Hepatocyte (in vitro differentiated cells): Measurements from ENCODE around the gene MYH16. TPM values are rescaled to one million over a fixed set of nuclear protein-coding genes. Genes with fewer than 3 reads are reported as not detected.

Source experiments
- DNase-seq: peaks from one replicate; pipeline ENCODE4 v3.0.0-alpha.2; 2016; ENCODE audit warnings: low spot score
- H2AFZ ChIP-seq: fragments of 200-600 bp; sonication (generic); 2 replicates; pipeline ENCODE4 v1.6.0; 2016; ENCODE audit warnings: antibody characterized with exemption, mild to moderate bottlenecking
- H3K27ac ChIP-seq: fragments of 200-600 bp; sonication (generic); 2 replicates; pipeline ENCODE4 v1.5.1; 2016; ENCODE audit warnings: mild to moderate bottlenecking
- H3K27me3 ChIP-seq: fragments of 200-600 bp; sonication (generic); 2 replicates; pipeline ENCODE4 v1.6.1; 2016
- H3K36me3 ChIP-seq: fragments of 200-600 bp; sonication (generic); replicated peaks from 2 replicates; pipeline ENCODE4 v1.5.1; 2016; ENCODE audit warnings: low read depth; ENCODE audit not compliant: insufficient read depth
- H3K4me1 ChIP-seq: fragments of 200-600 bp; sonication (generic); 2 replicates; pipeline ENCODE4 v1.5.1; 2016; ENCODE audit warnings: mild to moderate bottlenecking, moderate library complexity; ENCODE audit not compliant: insufficient read depth
- H3K4me2 ChIP-seq: fragments of 200-600 bp; sonication (generic); 2 replicates; pipeline ENCODE4 v1.6.0; 2016
- H3K4me3 ChIP-seq: fragments of 200-600 bp; sonication (generic); 2 replicates; pipeline ENCODE4 v1.5.1; 2016; ENCODE audit warnings: mild to moderate bottlenecking
- H3K79me2 ChIP-seq: fragments of 200-600 bp; sonication (generic); 2 replicates; pipeline ENCODE4 v1.6.0; 2017; ENCODE audit warnings: mild to moderate bottlenecking
- H3K9me2 ChIP-seq: fragments of 200-600 bp; sonication (generic); replicated peaks from 2 replicates; pipeline ENCODE4 v1.6.0; 2017; ENCODE audit warnings: mild to moderate bottlenecking; ENCODE audit not compliant: insufficient read depth
- H3K9me3 ChIP-seq: fragments of 200-600 bp; sonication (generic); 2 replicates; pipeline ENCODE4 v1.5.1; 2016; ENCODE audit warnings: low read depth, mild to moderate bottlenecking
- H4K20me1 ChIP-seq: fragments of 200-600 bp; sonication (generic); 2 replicates; pipeline ENCODE4 v1.6.0; 2016; ENCODE audit warnings: mild to moderate bottlenecking; ENCODE audit not compliant: insufficient read depth, poor library complexity, severe bottlenecking
- CTCF ChIP-seq: fragments of 200-600 bp; sonication (generic); IDR thresholded peaks from 2 replicates; pipeline ENCODE4 v1.5.1; 2016; ENCODE audit warnings: antibody characterized with exemption, mild to moderate bottlenecking; ENCODE audit not compliant: poor library complexity
- EZH2 ChIP-seq: fragments of 200-600 bp; sonication (generic); IDR thresholded peaks from 2 replicates; pipeline ENCODE4 v1.6.1; 2016; ENCODE audit warnings: antibody characterized with exemption, mild to moderate bottlenecking, borderline replicate concordance
- EZH2phosphoT487 ChIP-seq: fragments of 200-600 bp; sonication (generic); IDR thresholded peaks from one replicate; pipeline ENCODE4 v1.6.1; 2018; ENCODE audit warnings: antibody characterized with exemption, mild to moderate bottlenecking, low read depth, moderate library complexity; ENCODE audit not compliant: unreplicated experiment, severe bottlenecking
- whole genome bisulfite sequencing: methylation state at CpG from one replicate; pipeline ENCODE4 v1.1.6; 2016; ENCODE audit warnings: low lambda C conversion rate; ENCODE audit errors: missing lambda C conversion rate; 5-methylcytosine and 5-hydroxymethylcytosine counted together
- polyA plus RNA-seq: library from polyadenylated mRNA; unstranded; fragments of >200 nt; fragmentation: Nextera tagmentation; extraction: Ambion mirVana; gene quantifications from 2 replicates; pipeline ENCODE4 v1.2.1, GENCODE V29; 2016
- total RNA-seq: library from RNA; depleted of rRNA; stranded (reverse); fragments of >200 nt; gene quantifications from 2 replicates; pipeline ENCODE4 v1.2.3, GENCODE V29; 2014

MYH16 gene
- total and polyA plus RNA-seq, 2 experiments from 2014 or later, result 0.13 TPM; not detected in 1

- H3K9me3 ChIP-seq, result no peaks in the 10 kb centered on the region
- WGBS, result 84% methylated on average over 10 of the region's 10 CpGs
- H3K79me2 ChIP-seq, result no peaks in the 10 kb centered on the region
- H3K9me2 ChIP-seq, result no peaks in the 10 kb centered on the region
- no peak overlapping the region for H3K4me2 ChIP-seq
- no peaks in the 10 kb centered on the region for H3K36me3 ChIP-seq
- no peak for DNase-seq
- no peak overlapping the region for H3K27ac ChIP-seq
- H3K4me3 ChIP-seq, result no peak overlapping the region
- H3K27me3 ChIP-seq, result no peaks in the 10 kb centered on the region
- no peaks in the 10 kb centered on the region for H4K20me1 ChIP-seq
- H2AFZ ChIP-seq, result no peak overlapping the region
- H3K4me1 ChIP-seq, result no peaks in the 10 kb centered on the region
- TF ChIP-seq EZH2 (no peak), CTCF (no peak), EZH2phosphoT487 (no peak)
Measured at GRCh38 chr7:99290980-99291607, 18.5 kb downstream of the MYH16 start.

DNA sequence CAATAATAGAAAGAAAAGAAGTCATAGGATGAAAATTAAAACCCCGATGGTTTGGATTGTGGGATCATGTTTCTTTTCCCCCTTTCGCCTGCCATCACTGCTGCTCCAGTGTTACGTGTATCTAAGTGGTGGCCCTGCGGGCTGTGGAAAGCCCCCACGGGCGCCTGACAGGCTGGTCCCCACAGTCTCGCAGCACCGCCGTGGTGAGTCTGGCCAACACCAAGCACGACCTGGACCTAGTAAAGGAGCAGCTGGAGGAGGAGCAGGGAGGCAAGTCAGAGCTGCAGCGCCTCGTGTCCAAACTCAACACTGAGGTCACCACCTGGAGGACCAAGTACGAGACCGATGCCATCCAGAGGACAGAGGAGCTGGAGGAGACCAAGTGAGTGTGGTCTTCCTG, 19.5 kb downstream of the MYH16 start:
- no peak for DNase-seq
- H2AFZ ChIP-seq, result no peak overlapping the region
- H3K79me2 ChIP-seq, result no peaks in the 10 kb centered on the region
- no peaks in the 10 kb centered on the region for H4K20me1 ChIP-seq
- TF ChIP-seq CTCF, result no peak
- no peak for TF ChIP-seq EZH2
- no peak for TF ChIP-seq EZH2phosphoT487
- H3K27me3 ChIP-seq, result no peaks in the 10 kb centered on the region
- no peaks in the 10 kb centered on the region for H3K4me1 ChIP-seq
- H3K4me2 ChIP-seq, result no peak overlapping the region
- no peaks in the 10 kb centered on the region for H3K9me3 ChIP-seq
- H3K27ac ChIP-seq, result no peak overlapping the region
- no peak overlapping the region for H3K4me3 ChIP-seq
- H3K36me3 ChIP-seq, result no peaks in the 10 kb centered on the region
- 89% methylated on average over 14 of the region's 14 CpGs for WGBS
- H3K9me2 ChIP-seq, result no peaks in the 10 kb centered on the region

DNA sequence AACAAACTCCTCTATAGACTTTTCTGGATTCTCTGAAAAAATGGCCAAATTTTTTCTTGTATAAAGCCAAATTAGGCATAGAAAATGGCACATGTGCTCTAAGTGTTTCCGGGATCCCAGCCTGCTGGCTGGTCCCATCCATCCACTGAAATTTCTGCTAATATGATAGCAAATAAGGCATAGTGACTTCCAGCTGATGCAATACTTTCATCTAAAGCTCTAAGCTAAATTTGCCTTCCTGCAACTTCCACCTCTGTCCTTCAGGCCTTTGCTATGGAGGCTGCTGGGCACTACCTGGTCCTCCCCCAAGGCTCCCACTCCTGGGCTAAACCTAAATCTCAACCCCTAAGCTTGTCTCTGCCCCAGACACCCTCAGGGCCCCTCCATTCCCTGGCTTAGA, 20.5 kb downstream of the MYH16 start:
- Histone ChIP-seq H3K27ac (no peak overlapping the region), H3K79me2 (no peaks in the 10 kb centered on the region), H4K20me1 (no peaks in the 10 kb centered on the region), H3K4me1 (no peaks in the 10 kb centered on the region), H3K27me3 (no peaks in the 10 kb centered on the region), H3K4me3 (no peak overlapping the region), H3K36me3 (no peaks in the 10 kb centered on the region), H2AFZ (no peak overlapping the region), H3K9me2 (no peaks in the 10 kb centered on the region), H3K4me2 (no peak overlapping the region), H3K9me3 (no peaks in the 10 kb centered on the region)
- no peak for TF ChIP-seq EZH2
- TF ChIP-seq CTCF, result no peak
- no peak for DNase-seq
- 100% methylated on average over 1 of the region's 1 CpG for WGBS
